ENCODE results near the gene LY6G6C.

The LY6G6C gene

GRCh38 chr6:31729979-31730630 is 8.6 kb upstream of the LY6G6C start:
- H3K9me3 ChIP-seq (ENCODE audit: severe bottlenecking): no peaks in the 10 kb centered on the region
- no peak for TF ChIP-seq CTCF (IDR thresholded peaks at IDR 0.05; ENCODE audit: poor library complexity, severe bottlenecking)
- peaks cover 50% of the 10 kb centered on the region for H3K36me3 ChIP-seq (ENCODE audit: low read depth)
- no peak for DNase-seq (ENCODE audit: low spot score)
- ATAC-seq (ENCODE audit: low read depth): peak; percentile 61
- peak overlapping the region; percentile 63 for H3K27ac ChIP-seq (ENCODE audit: poor library complexity, severe bottlenecking)
- H3K27me3 ChIP-seq (ENCODE audit: insufficient read depth, poor library complexity, severe bottlenecking): no peaks in the 10 kb centered on the region
- peaks cover 13% of the 10 kb centered on the region for H3K4me1 ChIP-seq (ENCODE audit: insufficient read depth, poor library complexity, severe bottlenecking)
- H3K4me3 ChIP-seq (ENCODE audit: severe bottlenecking): peak overlapping the region; percentile 66

GRCh38 chr6:31729515-31729978 is 8.0 kb upstream of the LY6G6C start:
- H3K36me3 ChIP-seq (ENCODE audit: low read depth): peaks cover 44% of the 10 kb centered on the region
- DNase-seq (ENCODE audit: low spot score) (peak; percentile 89), ATAC-seq (ENCODE audit: low read depth) (peak; percentile 81)
- H3K4me3 ChIP-seq (ENCODE audit: severe bottlenecking): peak overlapping the region; percentile 66
- H3K27me3 ChIP-seq (ENCODE audit: insufficient read depth, poor library complexity, severe bottlenecking): no peaks in the 10 kb centered on the region
- H3K4me1 ChIP-seq (ENCODE audit: insufficient read depth, poor library complexity, severe bottlenecking): peaks cover 12% of the 10 kb centered on the region
- TF ChIP-seq CTCF (IDR thresholded peaks at IDR 0.05; ENCODE audit: poor library complexity, severe bottlenecking): peak; percentile 85
- no peaks in the 10 kb centered on the region for H3K9me3 ChIP-seq (ENCODE audit: severe bottlenecking)
- H3K27ac ChIP-seq (ENCODE audit: poor library complexity, severe bottlenecking): peak overlapping the region; percentile 63

GRCh38 chr6:31728767-31729514 is 7.4 kb upstream of the LY6G6C start, which contains the start of gene DDAH2:
Gene DDAH2 (minus strand): TSS chr6:31729299. CDS start chr6:31729161, 138 bp downstream.
- Histone ChIP-seq H3K27me3 (ENCODE audit: insufficient read depth, poor library complexity, severe bottlenecking) (no peaks in the 10 kb centered on the region), H3K27ac (ENCODE audit: poor library complexity, severe bottlenecking) (peak within 1 kb of the TSS; percentile 63), H3K9me3 (ENCODE audit: severe bottlenecking) (no peaks in the 10 kb centered on the region), H3K4me3 (ENCODE audit: severe bottlenecking) (peak within 1 kb of the TSS; percentile 66), H3K4me1 (ENCODE audit: insufficient read depth, poor library complexity, severe bottlenecking) (peaks cover 6% of the 10 kb centered on the region), H3K36me3 (ENCODE audit: low read depth) (peaks cover 38% of the 10 kb centered on the region)
- TF ChIP-seq CTCF (IDR thresholded peaks at IDR 0.05; ENCODE audit: poor library complexity, severe bottlenecking): no peak
- ATAC-seq (ENCODE audit: low read depth) (peak; percentile 29), DNase-seq (ENCODE audit: low spot score) (no peak)

- TF ChIP-seq CTCF (IDR thresholded peaks at IDR 0.05; ENCODE audit: poor library complexity, severe bottlenecking): no peak
- no peaks in the 10 kb centered on the region for H3K9me3 ChIP-seq (ENCODE audit: severe bottlenecking)
- no peak for ATAC-seq (ENCODE audit: low read depth)
- no peak overlapping the region for H3K27ac ChIP-seq (ENCODE audit: poor library complexity, severe bottlenecking)
- peaks cover 3% of the 10 kb centered on the region for H3K4me1 ChIP-seq (ENCODE audit: insufficient read depth, poor library complexity, severe bottlenecking)
- H3K27me3 ChIP-seq (ENCODE audit: insufficient read depth, poor library complexity, severe bottlenecking): no peaks in the 10 kb centered on the region
- no peak for DNase-seq (ENCODE audit: low spot score)
- H3K4me3 ChIP-seq (ENCODE audit: severe bottlenecking): no peak overlapping the region
- peaks cover 28% of the 10 kb centered on the region for H3K36me3 ChIP-seq (ENCODE audit: low read depth)
Observed at GRCh38 chr6:31727717-31728671, 6.4 kb upstream of the LY6G6C start.

Data from RWPE2 (cell line).